Measurements from ENCODE around the gene KCTD1.

DNA sequence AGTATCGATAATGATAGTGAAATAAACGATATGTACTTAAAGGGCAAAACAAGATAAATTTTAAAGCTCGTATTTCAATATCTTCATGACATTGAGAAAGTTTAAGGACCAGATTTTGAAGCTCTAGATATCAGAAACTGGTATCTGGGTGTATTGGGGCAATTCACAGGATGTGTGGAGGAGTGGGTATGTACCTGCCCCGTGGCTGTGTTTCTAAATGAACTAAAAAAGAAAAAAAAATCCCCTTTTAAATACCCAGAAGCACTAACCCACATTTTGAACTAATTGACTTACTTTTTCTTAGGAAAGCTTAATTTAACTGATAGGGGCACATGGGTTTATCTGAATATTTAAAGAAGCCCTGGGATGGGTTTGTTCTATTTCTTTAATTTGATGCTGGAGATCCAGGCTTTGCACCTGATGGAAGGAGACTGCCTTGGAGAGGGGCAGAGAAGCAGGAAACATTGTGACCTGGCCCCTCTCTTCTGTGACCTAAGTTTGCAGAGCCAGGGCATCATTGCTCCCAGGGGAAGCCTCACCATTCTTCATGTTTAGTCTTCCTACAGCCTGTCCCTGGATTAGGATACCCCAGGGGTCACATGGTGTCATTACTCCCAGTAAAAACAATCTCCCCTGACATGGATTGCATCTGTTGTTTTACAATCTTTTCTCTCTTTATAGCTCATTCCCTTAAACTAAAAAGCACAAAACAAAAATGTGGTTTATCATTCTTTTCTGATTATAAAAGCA, 7.6 kb upstream of the KCTD1 start:
- no peak for TF ChIP-seq POLR2A (IDR thresholded peaks at IDR 0.05)
- TF ChIP-seq, protein P1, sequence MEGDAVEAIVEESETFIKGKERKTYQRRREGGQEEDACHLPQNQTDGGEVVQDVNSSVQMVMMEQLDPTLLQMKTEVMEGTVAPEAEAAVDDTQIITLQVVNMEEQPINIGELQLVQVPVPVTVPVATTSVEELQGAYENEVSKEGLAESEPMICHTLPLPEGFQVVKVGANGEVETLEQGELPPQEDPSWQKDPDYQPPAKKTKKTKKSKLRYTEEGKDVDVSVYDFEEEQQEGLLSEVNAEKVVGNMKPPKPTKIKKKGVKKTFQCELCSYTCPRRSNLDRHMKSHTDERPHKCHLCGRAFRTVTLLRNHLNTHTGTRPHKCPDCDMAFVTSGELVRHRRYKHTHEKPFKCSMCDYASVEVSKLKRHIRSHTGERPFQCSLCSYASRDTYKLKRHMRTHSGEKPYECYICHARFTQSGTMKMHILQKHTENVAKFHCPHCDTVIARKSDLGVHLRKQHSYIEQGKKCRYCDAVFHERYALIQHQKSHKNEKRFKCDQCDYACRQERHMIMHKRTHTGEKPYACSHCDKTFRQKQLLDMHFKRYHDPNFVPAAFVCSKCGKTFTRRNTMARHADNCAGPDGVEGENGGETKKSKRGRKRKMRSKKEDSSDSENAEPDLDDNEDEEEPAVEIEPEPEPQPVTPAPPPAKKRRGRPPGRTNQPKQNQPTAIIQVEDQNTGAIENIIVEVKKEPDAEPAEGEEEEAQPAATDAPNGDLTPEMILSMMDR (IDR thresholded peaks at IDR 0.05) = no peak

Data from body of pancreas (tissue), 4 donors.